K562 (cell line): Measurements from ENCODE around the gene GOLT1A. TPM values are rescaled to one million over a fixed set of nuclear protein-coding genes. Genes with fewer than 3 reads are reported as not detected.

Experiments
- BRCA1 ChIP-seq, 2 experiments: fragments of 450-650 bp in 1 of 2; sonication (generic) in 1 of 2; formaldehyde crosslinking in 1 of 2; IDR thresholded peaks; 2 replicates each; pipeline versions ENCODE4 v1.5.0 to v1.6.1; 2017 to 2020; ENCODE audit warnings: mild to moderate bottlenecking in 1 of 2, missing genetic modification reagents in 1 of 2
- HDAC3 ChIP-seq: fragments of 450-650 bp; IDR thresholded peaks from 2 replicates; pipeline ENCODE4 v1.6.1; 2018; ENCODE audit warnings: borderline replicate concordance, mild to moderate bottlenecking, moderate library complexity; ENCODE audit not compliant: partially characterized antibody
- POLR3A ChIP-seq: IDR thresholded peaks from 2 replicates; pipeline ENCODE4 v1.6.1; 2011; ENCODE audit warnings: borderline replicate concordance, mild to moderate bottlenecking, moderate library complexity; ENCODE audit not compliant: insufficient read length, insufficient read depth; ENCODE audit errors: extremely low read depth
- POLR3G ChIP-seq: IDR thresholded peaks from 2 replicates; pipeline ENCODE4 v1.6.1; 2011; ENCODE audit not compliant: insufficient read length, insufficient replicate concordance; ENCODE audit errors: extremely low read depth
- ZNF586 ChIP-seq: fragments of 450-650 bp; formaldehyde crosslinking; conservative IDR thresholded peaks from 2 replicates; pipeline ENCODE4 v1.4.0; 2020; ENCODE audit warnings: mild to moderate bottlenecking, moderate library complexity
- ZNF785 ChIP-seq: fragments of 250-450 bp; sonication (Bioruptor Pico); IDR thresholded peaks from 2 replicates; pipeline ENCODE4 v1.4.0; 2020; ENCODE audit warnings: mild to moderate bottlenecking
- polyA plus RNA-seq, 8 experiments: library from polyadenylated mRNA; depleted of rRNA in 4 of 8; stranded (reverse) in 5 of 8; unstranded in 3 of 8; fragments of >200 nt; fragmentation: Nextera tagmentation in 2 of 8; fragmentation: Illumina TruSeq in 1 of 8; extraction: Ambion mirVana in 2 of 8; extraction: Trizol in 1 of 8; gene quantifications; 2 replicates each; pipeline versions ENCODE4 v1.2.1 to v1.2.3, GENCODE V29; 2011 to 2014; ENCODE audit warnings: inconsistent platforms in 1 of 8, missing spikeins in 1 of 8
- total RNA-seq, 7 experiments: library from RNA; depleted of rRNA in 6 of 7; stranded (reverse); fragments of >200 nt in 6 of 7; fragmentation: Illumina TruSeq in 2 of 7; extraction: Trizol in 2 of 7; gene quantifications; 2 replicates each; pipeline versions ENCODE4 v1.2.1 to v1.2.3, GENCODE V29; 2011 to 2021; ENCODE audit warnings: low replicate concordance in 1 of 7
- TF ChIP-seq, protein P1 (sequence below), 2 experiments: fragments of 200-800 bp in 1 of 2; sonication (Bioruptor generic) in 1 of 2; sonication (generic) in 1 of 2; formaldehyde crosslinking in 1 of 2; IDR thresholded peaks in 1 of 2; conservative IDR thresholded peaks in 1 of 2; 2 replicates each; pipeline versions ENCODE4 v1.5.0 to v1.6.1; 2016 to 2020; ENCODE audit warnings: missing compliant biosample characterization in 1 of 2, missing genetic modification characterization in 1 of 2, missing genetic modification reagents in 1 of 2
- TF ChIP-seq, protein P2 (sequence below): fragments of 250-450 bp; sonication (Bioruptor Pico); IDR thresholded peaks from 2 replicates; pipeline ENCODE4 v1.4.0; 2020; ENCODE audit warnings: mild to moderate bottlenecking, moderate library complexity

The GOLT1A gene
- total and polyA plus RNA-seq, 9 of the 15 experiments (the other 6 are each of a cell fraction or from before 2014, with no cell fraction given) = not detected

DNA sequence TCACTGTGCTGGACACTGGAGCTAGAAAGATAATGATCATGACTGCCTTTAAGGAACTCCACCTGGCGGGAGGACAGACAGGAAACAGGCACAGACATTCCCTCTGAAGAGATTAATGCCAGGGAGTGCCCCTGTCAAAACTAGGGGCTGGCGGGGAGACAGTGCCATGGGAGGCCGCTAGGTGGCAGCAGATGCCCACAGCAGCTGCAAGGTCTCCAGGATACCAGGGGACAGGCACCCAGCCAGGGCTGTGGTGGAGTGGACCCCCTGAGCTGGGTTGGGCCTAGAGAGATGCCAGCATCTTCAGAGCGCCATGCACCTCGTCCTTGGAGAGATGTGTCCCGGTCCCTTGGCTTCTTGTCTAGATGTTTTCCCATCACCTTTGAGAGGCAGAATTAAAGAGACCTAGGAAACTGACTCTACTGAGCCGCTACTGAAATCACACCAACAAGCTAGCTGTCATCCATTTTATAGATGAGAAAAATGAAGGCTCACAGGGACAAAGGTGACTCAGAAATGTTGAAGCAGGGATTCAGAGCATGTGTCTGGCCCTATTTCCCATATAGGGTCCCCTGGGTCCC is 51.2 kb downstream of the GOLT1A start (continued):
- TF ChIP-seq ZNF586 (no peak), ZNF785 (no peak), BRCA1 (IDR thresholded peaks at IDR 0.05) (no peak), BRCA1 (CRISPR knock-in tag; IDR thresholded peaks at IDR 0.05) (no peak), HDAC3 (no peak), POLR3G (no peak), POLR3A (no peak)
- TF ChIP-seq, protein P1, sequence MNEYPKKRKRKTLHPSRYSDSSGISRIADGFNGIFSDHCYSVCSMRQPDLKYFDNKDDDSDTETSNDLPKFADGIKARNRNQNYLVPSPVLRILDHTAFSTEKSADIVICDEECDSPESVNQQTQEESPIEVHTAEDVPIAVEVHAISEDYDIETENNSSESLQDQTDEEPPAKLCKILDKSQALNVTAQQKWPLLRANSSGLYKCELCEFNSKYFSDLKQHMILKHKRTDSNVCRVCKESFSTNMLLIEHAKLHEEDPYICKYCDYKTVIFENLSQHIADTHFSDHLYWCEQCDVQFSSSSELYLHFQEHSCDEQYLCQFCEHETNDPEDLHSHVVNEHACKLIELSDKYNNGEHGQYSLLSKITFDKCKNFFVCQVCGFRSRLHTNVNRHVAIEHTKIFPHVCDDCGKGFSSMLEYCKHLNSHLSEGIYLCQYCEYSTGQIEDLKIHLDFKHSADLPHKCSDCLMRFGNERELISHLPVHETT (CRISPR knock-in tag; conservative IDR thresholded peaks at IDR 0.05 in 1 of 2, IDR thresholded peaks at IDR 0.05 in 1 of 2) = peak in 1 of 2 experiments; percentile 47; a peak in 1 of 4 replicates
- TF ChIP-seq, protein P2, sequence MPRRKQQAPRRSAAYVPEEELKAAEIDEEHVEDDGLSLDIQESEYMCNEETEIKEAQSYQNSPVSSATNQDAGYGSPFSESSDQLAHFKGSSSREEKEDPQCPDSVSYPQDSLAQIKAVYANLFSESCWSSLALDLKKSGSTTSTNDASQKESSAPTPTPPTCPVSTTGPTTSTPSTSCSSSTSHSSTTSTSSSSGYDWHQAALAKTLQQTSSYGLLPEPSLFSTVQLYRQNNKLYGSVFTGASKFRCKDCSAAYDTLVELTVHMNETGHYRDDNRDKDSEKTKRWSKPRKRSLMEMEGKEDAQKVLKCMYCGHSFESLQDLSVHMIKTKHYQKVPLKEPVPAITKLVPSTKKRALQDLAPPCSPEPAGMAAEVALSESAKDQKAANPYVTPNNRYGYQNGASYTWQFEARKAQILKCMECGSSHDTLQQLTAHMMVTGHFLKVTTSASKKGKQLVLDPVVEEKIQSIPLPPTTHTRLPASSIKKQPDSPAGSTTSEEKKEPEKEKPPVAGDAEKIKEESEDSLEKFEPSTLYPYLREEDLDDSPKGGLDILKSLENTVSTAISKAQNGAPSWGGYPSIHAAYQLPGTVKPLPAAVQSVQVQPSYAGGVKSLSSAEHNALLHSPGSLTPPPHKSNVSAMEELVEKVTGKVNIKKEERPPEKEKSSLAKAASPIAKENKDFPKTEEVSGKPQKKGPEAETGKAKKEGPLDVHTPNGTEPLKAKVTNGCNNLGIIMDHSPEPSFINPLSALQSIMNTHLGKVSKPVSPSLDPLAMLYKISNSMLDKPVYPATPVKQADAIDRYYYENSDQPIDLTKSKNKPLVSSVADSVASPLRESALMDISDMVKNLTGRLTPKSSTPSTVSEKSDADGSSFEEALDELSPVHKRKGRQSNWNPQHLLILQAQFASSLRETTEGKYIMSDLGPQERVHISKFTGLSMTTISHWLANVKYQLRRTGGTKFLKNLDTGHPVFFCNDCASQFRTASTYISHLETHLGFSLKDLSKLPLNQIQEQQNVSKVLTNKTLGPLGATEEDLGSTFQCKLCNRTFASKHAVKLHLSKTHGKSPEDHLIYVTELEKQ (CRISPR knock-in tag) = no peak
